GM19099 (cell line): ENCODE data around the gene IRX2.

Experiments used
- POLR2A ChIP-seq: IDR thresholded peaks from 3 replicates; pipeline ENCODE4 v1.6.1; 2011; ENCODE audit warnings: low read depth; ENCODE audit not compliant: insufficient read length; ENCODE audit errors: extremely low read depth

IRX2 gene

GRCh38 chr5:2759696-2760461, 8.4 kb upstream of the IRX2 start:
- no peak for TF ChIP-seq POLR2A

GRCh38 chr5:2759091-2759490, 7.6 kb upstream of the IRX2 start:
- TF ChIP-seq POLR2A = no peak

- no peak for TF ChIP-seq POLR2A
These were observed 7.2 kb upstream of the IRX2 start for GRCh38 chr5:2758632-2759031.

GRCh38 chr5:2757563-2758351, 6.3 kb upstream of the IRX2 start:
- TF ChIP-seq POLR2A = no peak

GRCh38 chr5:2756211-2757152, 5.0 kb upstream of the IRX2 start:
- TF ChIP-seq POLR2A = no peak

- TF ChIP-seq POLR2A = no peak
These were observed 4.2 kb upstream of the IRX2 start for GRCh38 chr5:2755681-2756171.

- no peak for TF ChIP-seq POLR2A
These were observed 3.7 kb upstream of the IRX2 start for GRCh38 chr5:2755076-2755680.

- no peak for TF ChIP-seq POLR2A
These were observed 3.2 kb upstream of the IRX2 start for GRCh38 chr5:2754581-2755075.

GRCh38 chr5:2753452-2754420, 2.3 kb upstream of the IRX2 start:
- no peak for TF ChIP-seq POLR2A

- no peak for TF ChIP-seq POLR2A
These were observed 1.5 kb upstream of the IRX2 start for GRCh38 chr5:2752821-2753439.

- TF ChIP-seq POLR2A = no peak
These were observed 763 bp upstream of the IRX2 start for GRCh38 chr5:2752059-2752820.
